Mucosa of stomach (tissue), 1 donor: ENCODE measurements around the gene KLF16.

Experiments used
- H3K27me3 ChIP-seq: one replicate; pipeline ENCODE4 v1.7.0; 2013; ENCODE audit warnings: mild to moderate bottlenecking, low read length; ENCODE audit not compliant: control insufficient read depth, insufficient read depth
- H3K36me3 ChIP-seq: one replicate; pipeline ENCODE4 v1.7.0; 2013; ENCODE audit warnings: low read length; ENCODE audit not compliant: control insufficient read depth, insufficient read depth
- H3K4me1 ChIP-seq: one replicate; pipeline ENCODE4 v1.7.0; 2013; ENCODE audit warnings: mild to moderate bottlenecking, low read length; ENCODE audit not compliant: control insufficient read depth, insufficient read depth
- H3K4me3 ChIP-seq: one replicate; pipeline ENCODE4 v1.7.0; 2013; ENCODE audit warnings: low read length
- H3K9ac ChIP-seq: one replicate; pipeline ENCODE4 v1.7.0; 2013; ENCODE audit warnings: mild to moderate bottlenecking, low read length, moderate library complexity
- H3K9me3 ChIP-seq: one replicate; pipeline ENCODE4 v1.7.0; 2013; ENCODE audit warnings: mild to moderate bottlenecking, low read length, moderate library complexity; ENCODE audit not compliant: control insufficient read depth
- donor health status: Pancreatic carcinoma.

The KLF16 gene

GRCh38 chr19:1862424-1863327 is 703 bp downstream of the KLF16 start:
- H3K4me1 ChIP-seq = peaks cover 50% of the 10 kb centered on the region
- H3K27me3 ChIP-seq = no peaks in the 10 kb centered on the region
- H3K9me3 ChIP-seq = no peaks in the 10 kb centered on the region
- H3K36me3 ChIP-seq = no peaks in the 10 kb centered on the region
- peak overlapping the region; percentile 31 for H3K4me3 ChIP-seq
- H3K9ac ChIP-seq = peak overlapping the region; percentile 71

- H3K36me3 ChIP-seq = no peaks in the 10 kb centered on the region
- H3K4me3 ChIP-seq = peak overlapping the region; percentile 31
- H3K27me3 ChIP-seq = no peaks in the 10 kb centered on the region
- no peaks in the 10 kb centered on the region for H3K9me3 ChIP-seq
- H3K4me1 ChIP-seq = peaks cover 56% of the 10 kb centered on the region
- peak overlapping the region; percentile 71 for H3K9ac ChIP-seq
Measured at GRCh38 chr19:1862068-1862423, 1.3 kb downstream of the KLF16 start.

- no peaks in the 10 kb centered on the region for H3K9me3 ChIP-seq
- no peaks in the 10 kb centered on the region for H3K27me3 ChIP-seq
- H3K36me3 ChIP-seq = no peaks in the 10 kb centered on the region
- H3K9ac ChIP-seq = peak overlapping the region; percentile 71
- peaks cover 60% of the 10 kb centered on the region for H3K4me1 ChIP-seq
- peak overlapping the region; percentile 31 for H3K4me3 ChIP-seq
Measured at GRCh38 chr19:1861599-1862031, 1.8 kb downstream of the KLF16 start.

GRCh38 chr19:1860821-1861598 is 2.4 kb downstream of the KLF16 start:
- Histone ChIP-seq H3K4me3 (no peak overlapping the region), H3K36me3 (no peaks in the 10 kb centered on the region), H3K9me3 (no peaks in the 10 kb centered on the region), H3K4me1 (peaks cover 66% of the 10 kb centered on the region), H3K27me3 (no peaks in the 10 kb centered on the region), H3K9ac (peak overlapping the region; percentile 71)

GRCh38 chr19:1860042-1860775 is 3.2 kb downstream of the KLF16 start:
- Histone ChIP-seq H3K4me1 (peaks cover 73% of the 10 kb centered on the region), H3K27me3 (peaks cover 2% of the 10 kb centered on the region), H3K36me3 (no peaks in the 10 kb centered on the region), H3K9me3 (no peaks in the 10 kb centered on the region), H3K9ac (peak overlapping the region; percentile 71), H3K4me3 (no peak overlapping the region)

- Histone ChIP-seq H3K27me3 (peaks cover 2% of the 10 kb centered on the region), H3K9ac (no peak overlapping the region), H3K4me3 (no peak overlapping the region), H3K36me3 (no peaks in the 10 kb centered on the region), H3K9me3 (no peaks in the 10 kb centered on the region), H3K4me1 (peaks cover 76% of the 10 kb centered on the region)
Measured at GRCh38 chr19:1859331-1859781, 4.0 kb downstream of the KLF16 start.

GRCh38 chr19:1858412-1859081 is 4.8 kb downstream of the KLF16 start:
- H3K36me3 ChIP-seq = no peaks in the 10 kb centered on the region
- peaks cover 2% of the 10 kb centered on the region for H3K27me3 ChIP-seq
- H3K4me1 ChIP-seq = peaks cover 84% of the 10 kb centered on the region
- no peaks in the 10 kb centered on the region for H3K9me3 ChIP-seq
- H3K4me3 ChIP-seq = no peak overlapping the region
- peak overlapping the region; percentile 73 for H3K9ac ChIP-seq

DNA sequence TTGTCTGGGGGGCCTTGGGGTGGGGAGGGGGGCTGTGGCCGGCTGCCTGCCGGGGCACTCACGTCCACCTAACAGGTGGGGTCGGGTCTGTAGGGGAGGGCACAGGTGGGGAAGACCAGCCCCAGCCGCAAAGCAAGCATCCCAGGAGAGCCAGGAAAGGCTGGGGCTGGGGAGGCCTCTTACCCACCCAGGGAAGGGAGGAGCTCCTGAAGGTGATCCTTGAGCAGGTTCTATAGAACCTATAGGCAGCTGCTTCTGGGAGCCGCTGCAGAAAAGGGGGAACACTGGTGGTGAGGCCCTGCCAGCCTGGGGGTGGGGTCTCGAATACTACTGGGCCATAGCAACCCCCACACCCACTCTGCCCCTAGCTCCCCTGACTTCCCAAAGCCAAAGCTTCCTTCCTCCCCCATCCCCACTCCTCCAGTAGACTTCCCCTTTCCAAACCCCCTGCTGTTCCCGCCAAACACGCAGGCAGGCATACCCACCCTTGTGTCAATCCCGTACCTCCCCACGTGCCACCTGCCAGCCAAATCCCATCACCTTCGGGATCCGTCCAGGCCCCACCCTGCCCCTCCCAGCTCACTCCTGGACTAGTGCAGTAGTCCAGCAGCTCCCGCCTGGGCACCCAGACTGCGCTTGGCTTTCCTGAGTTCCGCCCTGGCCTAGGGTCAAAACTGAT is 5.6 kb downstream of the KLF16 start:
- no peaks in the 10 kb centered on the region for H3K36me3 ChIP-seq
- peaks cover 2% of the 10 kb centered on the region for H3K27me3 ChIP-seq
- no peaks in the 10 kb centered on the region for H3K9me3 ChIP-seq
- peak overlapping the region; percentile 73 for H3K9ac ChIP-seq
- peaks cover 91% of the 10 kb centered on the region for H3K4me1 ChIP-seq
- no peak overlapping the region for H3K4me3 ChIP-seq

DNA sequence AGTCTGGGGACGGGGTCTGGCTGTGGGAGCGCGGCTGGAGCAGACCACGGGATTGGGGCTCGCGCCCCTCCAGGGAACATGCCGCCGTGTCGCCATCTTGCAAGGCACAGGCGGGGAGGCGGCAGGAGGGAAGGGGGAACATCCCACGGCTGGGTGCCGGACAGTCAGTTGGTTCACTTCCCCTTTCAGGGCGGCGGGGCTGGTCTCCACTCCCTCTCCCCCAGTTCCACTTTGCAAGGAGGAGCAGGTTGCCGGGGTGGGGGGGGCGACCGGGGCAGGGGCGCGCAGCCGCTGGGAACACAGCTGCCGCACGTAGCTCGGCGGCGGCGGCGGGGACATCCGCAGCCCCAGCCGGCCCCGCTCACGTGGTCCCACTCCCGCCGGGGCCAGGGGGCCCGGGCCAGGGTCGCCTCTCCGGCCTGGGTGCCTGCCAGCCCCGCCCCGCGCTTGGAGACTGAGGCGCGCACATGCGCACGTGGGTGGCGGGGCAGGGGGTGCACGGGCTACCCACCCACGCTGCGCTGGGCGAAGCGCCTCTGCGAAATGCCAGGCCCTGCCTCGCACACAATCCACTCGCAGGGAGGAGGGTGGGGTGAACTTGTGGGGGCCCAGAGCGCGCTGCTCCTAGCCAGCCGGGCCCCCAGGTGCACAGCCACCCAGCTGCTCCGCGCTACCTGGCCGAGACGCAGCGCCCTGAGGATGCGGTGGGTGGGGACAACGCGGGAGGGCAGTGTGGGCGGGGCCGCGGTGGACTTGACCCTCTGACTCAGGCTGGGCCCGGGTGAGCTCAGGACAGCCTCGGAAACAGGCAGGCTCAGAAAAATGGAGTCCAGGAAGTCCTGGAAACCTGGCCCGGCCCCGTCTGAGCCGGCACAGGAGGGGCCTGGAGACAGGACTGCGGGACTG is 6.4 kb downstream of the KLF16 start:
- Histone ChIP-seq H3K27me3 (peaks cover 2% of the 10 kb centered on the region), H3K9ac (peak overlapping the region; percentile 75), H3K4me3 (peak overlapping the region; percentile 28), H3K9me3 (no peaks in the 10 kb centered on the region), H3K4me1 (peaks cover 96% of the 10 kb centered on the region), H3K36me3 (no peaks in the 10 kb centered on the region)

GRCh38 chr19:1856345-1856697 is 7.1 kb downstream of the KLF16 start:
- peaks cover 2% of the 10 kb centered on the region for H3K27me3 ChIP-seq
- peak overlapping the region; percentile 28 for H3K4me3 ChIP-seq
- H3K4me1 ChIP-seq = peaks cover 91% of the 10 kb centered on the region
- no peaks in the 10 kb centered on the region for H3K36me3 ChIP-seq
- peak overlapping the region; percentile 75 for H3K9ac ChIP-seq
- H3K9me3 ChIP-seq = no peaks in the 10 kb centered on the region
